ENCODE measurements around the gene NONO. TPM values are rescaled to one million over a fixed set of nuclear protein-coding genes. Genes with fewer than 3 reads are reported as not detected.
"Not testable (repeated sequence)": the region's sequence is repeated elsewhere in the genome, so short reads cannot be mapped to it uniquely, and the experiment has no call there.

NONO gene
- polyA plus RNA-seq, 1 donor from 2014 or later = 444 TPM

DNA sequence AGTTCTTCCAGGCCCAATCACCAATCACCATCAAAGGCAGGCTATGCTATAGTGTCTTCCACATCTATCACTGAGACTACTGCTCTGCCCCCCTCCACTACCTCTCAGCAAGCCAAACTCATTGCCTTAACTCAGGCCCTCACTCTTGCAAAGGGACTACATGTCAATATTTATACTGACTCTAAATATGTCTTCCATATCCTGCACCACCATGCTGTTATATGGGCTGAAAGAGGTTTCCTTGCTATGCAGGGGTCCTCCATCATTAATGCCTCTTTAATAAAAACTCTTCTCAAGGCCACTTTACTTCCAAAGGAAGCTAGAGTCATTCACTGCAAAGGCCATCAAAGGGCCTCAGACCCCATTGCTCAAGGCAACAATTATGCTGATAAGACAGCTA lies 14.8 kb upstream of the NONO start:
- not testable (repeated sequence) for H3K36me3 ChIP-seq (ENCODE audit: insufficient read depth, low read length); H3K9ac ChIP-seq (ENCODE audit: low read length); H3K4me3 ChIP-seq (ENCODE audit: low read length); H3K9me2 ChIP-seq (ENCODE audit: insufficient read depth, low read length); H3K79me2 ChIP-seq (replicated peaks; ENCODE audit: insufficient read depth, low read length); H3K27me3 ChIP-seq (ENCODE audit: insufficient read depth, low read depth, low read length); H3F3A ChIP-seq (ENCODE audit: insufficient read depth, low read length, poor library complexity, severe bottlenecking); H3K4me2 ChIP-seq (ENCODE audit: low read length); H2AFZ ChIP-seq (ENCODE audit: low read depth, low read length); H3K9me3 ChIP-seq (ENCODE audit: low read length); H4K20me1 ChIP-seq (ENCODE audit: insufficient read depth); H3K27ac ChIP-seq (ENCODE audit: low read length)

DNA sequence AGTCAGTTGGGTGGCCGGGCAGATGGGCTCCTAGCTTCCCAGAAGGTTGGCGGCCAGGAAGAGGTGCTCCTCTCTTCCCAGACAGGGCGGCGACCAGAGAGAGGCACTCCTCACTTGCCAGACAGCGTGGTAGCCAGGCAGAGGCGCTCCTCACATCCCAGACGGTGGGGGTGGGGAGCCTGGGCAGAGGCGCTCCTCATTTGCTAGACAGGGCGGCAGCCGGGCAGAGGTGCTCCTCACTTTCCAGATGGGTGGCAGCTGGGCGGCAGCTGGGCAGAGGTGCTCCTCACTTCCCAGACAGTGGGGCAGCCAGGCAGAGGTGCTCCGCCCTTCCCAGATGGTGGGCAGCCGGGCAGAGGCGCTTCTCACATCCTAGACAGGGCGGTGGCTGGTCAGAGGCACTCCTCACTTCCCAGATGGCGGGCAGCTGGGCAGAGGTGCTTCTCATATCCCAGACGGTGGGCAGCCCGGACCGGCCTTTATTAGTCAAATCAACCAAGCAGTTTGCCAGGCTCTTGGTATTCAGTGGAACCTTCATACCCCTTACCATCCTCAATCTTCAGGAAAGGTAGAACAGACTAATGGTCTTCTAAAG lies 13.5 kb upstream of the NONO start:
- Histone ChIP-seq H2AFZ (ENCODE audit: low read depth, low read length) (no peak overlapping the region), H3K9ac (ENCODE audit: low read length) (no peak overlapping the region)
- TF ChIP-seq POLR2AphosphoS5 (IDR thresholded peaks at IDR 0.05) (no peak), SMC3 (conservative IDR thresholded peaks at IDR 0.05; ENCODE audit: poor library complexity) (no peak), EZH2 (IDR thresholded peaks at IDR 0.05; ENCODE audit: borderline replicate concordance, insufficient read depth, low read length, poor library complexity, severe bottlenecking) (no peak), TAF1 (IDR thresholded peaks at IDR 0.05; ENCODE audit: low read depth) (no peak), EP300 (conservative IDR thresholded peaks at IDR 0.05; ENCODE audit: poor library complexity, severe bottlenecking) (no peak), RAD21 (conservative IDR thresholded peaks at IDR 0.05) (no peak), MXI1 (conservative IDR thresholded peaks at IDR 0.05; ENCODE audit: poor library complexity, severe bottlenecking) (no peak)
- TF ChIP-seq, protein P1, sequence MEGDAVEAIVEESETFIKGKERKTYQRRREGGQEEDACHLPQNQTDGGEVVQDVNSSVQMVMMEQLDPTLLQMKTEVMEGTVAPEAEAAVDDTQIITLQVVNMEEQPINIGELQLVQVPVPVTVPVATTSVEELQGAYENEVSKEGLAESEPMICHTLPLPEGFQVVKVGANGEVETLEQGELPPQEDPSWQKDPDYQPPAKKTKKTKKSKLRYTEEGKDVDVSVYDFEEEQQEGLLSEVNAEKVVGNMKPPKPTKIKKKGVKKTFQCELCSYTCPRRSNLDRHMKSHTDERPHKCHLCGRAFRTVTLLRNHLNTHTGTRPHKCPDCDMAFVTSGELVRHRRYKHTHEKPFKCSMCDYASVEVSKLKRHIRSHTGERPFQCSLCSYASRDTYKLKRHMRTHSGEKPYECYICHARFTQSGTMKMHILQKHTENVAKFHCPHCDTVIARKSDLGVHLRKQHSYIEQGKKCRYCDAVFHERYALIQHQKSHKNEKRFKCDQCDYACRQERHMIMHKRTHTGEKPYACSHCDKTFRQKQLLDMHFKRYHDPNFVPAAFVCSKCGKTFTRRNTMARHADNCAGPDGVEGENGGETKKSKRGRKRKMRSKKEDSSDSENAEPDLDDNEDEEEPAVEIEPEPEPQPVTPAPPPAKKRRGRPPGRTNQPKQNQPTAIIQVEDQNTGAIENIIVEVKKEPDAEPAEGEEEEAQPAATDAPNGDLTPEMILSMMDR (IDR thresholded peaks at IDR 0.05; ENCODE audit: poor library complexity, severe bottlenecking) = no peak
- TF ChIP-seq, protein P2, sequence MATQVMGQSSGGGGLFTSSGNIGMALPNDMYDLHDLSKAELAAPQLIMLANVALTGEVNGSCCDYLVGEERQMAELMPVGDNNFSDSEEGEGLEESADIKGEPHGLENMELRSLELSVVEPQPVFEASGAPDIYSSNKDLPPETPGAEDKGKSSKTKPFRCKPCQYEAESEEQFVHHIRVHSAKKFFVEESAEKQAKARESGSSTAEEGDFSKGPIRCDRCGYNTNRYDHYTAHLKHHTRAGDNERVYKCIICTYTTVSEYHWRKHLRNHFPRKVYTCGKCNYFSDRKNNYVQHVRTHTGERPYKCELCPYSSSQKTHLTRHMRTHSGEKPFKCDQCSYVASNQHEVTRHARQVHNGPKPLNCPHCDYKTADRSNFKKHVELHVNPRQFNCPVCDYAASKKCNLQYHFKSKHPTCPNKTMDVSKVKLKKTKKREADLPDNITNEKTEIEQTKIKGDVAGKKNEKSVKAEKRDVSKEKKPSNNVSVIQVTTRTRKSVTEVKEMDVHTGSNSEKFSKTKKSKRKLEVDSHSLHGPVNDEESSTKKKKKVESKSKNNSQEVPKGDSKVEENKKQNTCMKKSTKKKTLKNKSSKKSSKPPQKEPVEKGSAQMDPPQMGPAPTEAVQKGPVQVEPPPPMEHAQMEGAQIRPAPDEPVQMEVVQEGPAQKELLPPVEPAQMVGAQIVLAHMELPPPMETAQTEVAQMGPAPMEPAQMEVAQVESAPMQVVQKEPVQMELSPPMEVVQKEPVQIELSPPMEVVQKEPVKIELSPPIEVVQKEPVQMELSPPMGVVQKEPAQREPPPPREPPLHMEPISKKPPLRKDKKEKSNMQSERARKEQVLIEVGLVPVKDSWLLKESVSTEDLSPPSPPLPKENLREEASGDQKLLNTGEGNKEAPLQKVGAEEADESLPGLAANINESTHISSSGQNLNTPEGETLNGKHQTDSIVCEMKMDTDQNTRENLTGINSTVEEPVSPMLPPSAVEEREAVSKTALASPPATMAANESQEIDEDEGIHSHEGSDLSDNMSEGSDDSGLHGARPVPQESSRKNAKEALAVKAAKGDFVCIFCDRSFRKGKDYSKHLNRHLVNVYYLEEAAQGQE (IDR thresholded peaks at IDR 0.05; ENCODE audit: borderline replicate concordance) = no peak

DNA sequence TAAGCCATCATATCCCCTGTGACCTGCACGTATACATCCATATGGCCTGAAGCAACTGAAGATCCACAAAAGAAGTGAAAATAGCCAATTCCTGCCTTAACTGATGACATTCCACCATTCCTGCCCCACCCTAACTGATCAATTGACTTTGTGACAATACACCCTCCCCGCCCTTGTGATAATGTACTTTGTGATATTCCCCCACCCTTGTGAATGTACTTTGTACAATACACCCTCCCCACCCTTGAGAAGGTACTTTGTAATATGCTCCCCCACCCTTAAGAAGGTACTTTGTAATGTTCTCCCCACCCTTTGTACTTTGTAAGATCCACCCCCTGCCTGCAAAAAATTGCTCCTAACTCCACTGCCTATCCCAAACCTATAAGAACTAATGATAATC lies 11.1 kb upstream of the NONO start:
- not testable (repeated sequence) for H3F3A ChIP-seq (ENCODE audit: insufficient read depth, low read length, poor library complexity, severe bottlenecking); H2AFZ ChIP-seq (ENCODE audit: low read depth, low read length); H3K9ac ChIP-seq (ENCODE audit: low read length); H4K20me1 ChIP-seq (ENCODE audit: insufficient read depth); H3K27me3 ChIP-seq (ENCODE audit: insufficient read depth, low read depth, low read length); H3K27ac ChIP-seq (ENCODE audit: low read length); H3K4me2 ChIP-seq (ENCODE audit: low read length); H3K36me3 ChIP-seq (ENCODE audit: insufficient read depth, low read length); H3K9me2 ChIP-seq (ENCODE audit: insufficient read depth, low read length); H3K9me3 ChIP-seq (ENCODE audit: low read length); H3K4me3 ChIP-seq (ENCODE audit: low read length); H3K79me2 ChIP-seq (replicated peaks; ENCODE audit: insufficient read depth, low read length)

More for the DNA sequence above, 13.5 kb upstream of the NONO start:
- H3K36me3 ChIP-seq (ENCODE audit: insufficient read depth, low read length) = no peaks in the 10 kb centered on the region
- no peaks in the 10 kb centered on the region for H3K79me2 ChIP-seq (replicated peaks; ENCODE audit: insufficient read depth, low read length)
- H3K4me3 ChIP-seq (ENCODE audit: low read length) = no peak overlapping the region
- no peaks in the 10 kb centered on the region for H4K20me1 ChIP-seq (ENCODE audit: insufficient read depth)
- no peaks in the 10 kb centered on the region for H3K9me3 ChIP-seq (ENCODE audit: low read length)
- no peak overlapping the region for H3K27ac ChIP-seq (ENCODE audit: low read length)
- no peaks in the 10 kb centered on the region for H3K9me2 ChIP-seq (ENCODE audit: insufficient read depth, low read length)
- no peaks in the 10 kb centered on the region for H3F3A ChIP-seq (ENCODE audit: insufficient read depth, low read length, poor library complexity, severe bottlenecking)
- H3K27me3 ChIP-seq (ENCODE audit: insufficient read depth, low read depth, low read length) = no peaks in the 10 kb centered on the region
- H3K4me2 ChIP-seq (ENCODE audit: low read length) = no peak overlapping the region

DNA sequence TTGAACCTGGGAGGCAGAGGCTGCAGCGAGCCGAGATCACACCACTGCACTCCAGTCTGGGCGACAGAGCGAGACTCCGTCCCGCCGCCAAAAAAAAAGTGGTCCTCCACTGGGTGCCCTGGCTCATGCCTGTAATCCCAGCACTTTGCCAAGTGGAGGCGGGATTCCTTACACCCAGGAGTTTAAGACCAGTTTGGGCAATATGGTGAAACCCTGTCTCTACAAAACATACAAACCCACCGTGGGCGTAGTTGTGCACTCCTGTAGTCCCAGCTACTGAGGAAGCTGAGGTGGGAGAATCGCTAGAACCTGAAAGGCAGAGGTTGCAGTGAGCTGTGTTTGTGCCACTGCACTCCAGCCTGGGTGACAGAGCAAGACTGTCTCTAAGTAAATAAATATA lies 2.1 kb upstream of the NONO start:
- not testable (repeated sequence) for H3K9me3 ChIP-seq (ENCODE audit: low read length); H3K9ac ChIP-seq (ENCODE audit: low read length); H3K9me2 ChIP-seq (ENCODE audit: insufficient read depth, low read length); H4K20me1 ChIP-seq (ENCODE audit: insufficient read depth); H3K27me3 ChIP-seq (ENCODE audit: insufficient read depth, low read depth, low read length); H3K36me3 ChIP-seq (ENCODE audit: insufficient read depth, low read length); H3K27ac ChIP-seq (ENCODE audit: low read length); H3F3A ChIP-seq (ENCODE audit: insufficient read depth, low read length, poor library complexity, severe bottlenecking); H3K4me2 ChIP-seq (ENCODE audit: low read length); H2AFZ ChIP-seq (ENCODE audit: low read depth, low read length); H3K4me3 ChIP-seq (ENCODE audit: low read length)
- peaks cover 24% of the 10 kb centered on the region for H3K79me2 ChIP-seq (replicated peaks; ENCODE audit: insufficient read depth, low read length)

Measured in neural cell (in vitro differentiated cells).